LHCN-M2 (cell line): Measurements from ENCODE around the gene CARD18. TPM values are rescaled to one million over a fixed set of nuclear protein-coding genes. Genes with fewer than 3 reads are reported as not detected.
"Not testable (repeated sequence)": the region's sequence is repeated elsewhere in the genome, so short reads cannot be mapped to it uniquely, and the experiment has no call there.

Experiments used
- DNase-seq: peaks from one replicate; pipeline ENCODE4 v3.0.0-alpha.2; 2012; ENCODE audit warnings: low read depth
- total RNA-seq: library from RNA; depleted of rRNA; stranded (reverse); fragments of >200 nt; gene quantifications from 2 replicates; pipeline ENCODE4 v1.2.3, GENCODE V29; 2014

The CARD18 gene
- total RNA-seq, 1 experiment from 2014 or later: not detected

DNA sequence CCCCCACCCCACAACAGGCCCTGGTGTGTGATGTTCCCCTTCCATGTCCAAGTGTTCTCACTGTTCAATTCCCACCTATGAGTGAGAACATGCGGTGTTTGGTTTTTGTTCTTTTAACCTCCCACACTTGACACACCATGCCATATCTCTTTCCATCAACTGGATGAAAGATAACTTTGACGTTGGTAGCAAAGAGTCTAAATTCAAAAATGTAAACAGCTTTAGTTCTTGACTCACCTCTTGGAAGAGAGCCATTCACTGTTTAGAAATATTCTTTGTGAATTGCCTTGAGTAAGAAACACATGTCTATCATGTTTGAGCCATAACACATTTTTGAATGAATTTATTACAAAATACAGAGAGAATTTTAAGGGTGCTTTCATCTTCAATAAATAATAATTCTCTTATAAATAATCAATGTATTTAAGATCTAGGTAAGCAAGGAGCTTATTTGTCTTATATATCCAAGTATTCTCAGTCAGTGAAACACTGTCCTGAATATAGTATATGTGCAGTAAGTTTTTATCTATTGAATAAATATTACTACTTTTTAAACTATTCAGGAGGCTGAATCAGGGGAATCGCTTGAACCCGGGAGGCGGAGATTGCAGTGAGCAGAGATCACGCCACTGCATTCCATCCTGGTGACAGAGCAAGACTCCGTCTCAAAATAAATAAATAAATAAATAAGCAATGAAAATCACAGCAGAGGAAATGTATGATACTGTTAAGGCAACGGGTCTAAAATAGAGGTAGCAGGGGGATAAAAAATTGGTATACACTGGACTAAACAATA, 6.7 kb downstream of the CARD18 start:
- DNase-seq: peak; percentile 72

DNA sequence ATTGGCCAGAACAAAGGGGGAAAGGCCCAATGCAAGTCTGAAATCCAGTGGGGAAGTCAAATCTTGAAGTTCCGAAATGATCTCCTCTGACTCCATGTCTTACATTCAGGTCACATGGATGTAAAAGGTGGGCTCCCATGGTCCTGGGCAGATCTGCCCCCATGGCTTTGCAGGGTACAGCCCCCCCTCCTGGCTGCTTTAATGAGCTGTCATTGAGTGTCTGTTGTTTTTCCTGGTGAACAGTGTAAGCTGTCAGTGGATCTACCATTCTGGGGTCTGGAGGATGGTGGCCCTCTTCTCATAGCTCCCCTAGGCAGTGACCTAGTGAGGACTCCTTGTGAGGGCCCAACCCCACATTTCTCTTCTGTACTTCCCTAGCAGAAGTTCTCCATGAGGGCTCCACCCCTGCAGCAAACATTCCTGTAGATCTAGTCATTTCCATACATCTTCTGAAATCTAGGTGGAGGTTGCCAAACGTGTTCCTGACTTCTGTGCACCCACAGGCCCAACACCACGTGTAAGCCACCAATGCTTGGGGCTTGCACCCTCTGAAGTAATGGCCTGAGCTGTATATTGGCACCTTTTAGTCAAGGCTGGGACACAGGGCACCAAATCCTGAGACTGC, 9.3 kb downstream of the CARD18 start:
- DNase-seq: no peak

DNA sequence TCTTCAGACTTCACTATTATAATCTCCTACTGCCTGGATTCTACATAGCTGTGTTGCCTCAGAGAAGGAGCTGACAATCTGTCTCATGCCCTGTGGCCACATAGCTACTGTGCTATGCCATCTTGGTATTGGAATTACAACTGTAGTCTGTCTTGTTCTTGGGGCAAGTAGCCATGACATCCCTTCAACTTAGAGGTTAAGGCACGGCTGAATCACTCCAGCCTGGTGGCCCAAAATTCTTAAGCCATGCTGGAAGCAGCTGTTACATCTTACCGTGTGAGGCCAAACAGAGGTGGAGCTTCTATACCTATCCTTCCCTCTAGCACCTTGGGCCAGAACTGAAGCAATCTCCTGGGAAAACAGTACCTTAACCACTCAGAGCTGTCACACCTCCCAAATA, 14.8 kb downstream of the CARD18 start:
- DNase-seq: no peak

DNA sequence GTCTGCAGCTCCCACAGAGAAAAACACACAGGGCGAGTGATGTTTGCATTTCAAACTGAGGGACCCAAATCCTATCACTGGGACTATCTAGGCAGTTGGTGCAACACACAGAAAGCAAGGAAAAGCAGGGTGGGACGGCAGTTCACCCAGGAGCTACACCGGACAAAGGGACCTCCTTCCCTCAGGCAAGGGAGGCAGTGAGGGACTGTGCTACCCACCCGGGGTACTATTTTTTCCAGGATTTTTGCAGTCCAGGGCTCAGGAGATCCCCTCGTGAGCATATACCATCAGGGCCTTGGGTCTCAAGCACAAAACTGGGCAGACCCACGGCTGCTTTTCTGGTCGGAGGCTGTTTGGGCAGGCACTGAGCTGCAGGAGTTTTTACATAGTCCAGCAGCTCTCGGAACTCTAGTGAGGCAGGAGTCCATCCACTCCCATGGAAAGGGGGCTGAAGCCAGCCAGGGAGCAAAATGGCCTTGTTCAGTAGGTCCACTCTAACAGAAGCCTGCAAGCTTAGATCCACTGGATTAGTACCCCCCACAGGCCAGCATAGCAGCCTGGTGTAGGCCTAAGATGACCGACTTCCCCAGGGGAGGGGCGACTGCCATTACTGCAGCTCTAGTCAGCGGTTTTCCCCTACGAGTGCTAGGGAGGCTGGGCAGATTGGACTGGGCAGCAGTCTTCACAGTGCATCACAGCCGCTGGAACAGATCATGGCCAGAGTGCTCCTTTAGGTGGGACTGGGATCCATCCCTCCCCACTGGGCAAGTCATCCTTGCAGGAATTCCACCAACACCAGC, 28.2 kb downstream of the CARD18 start:
- DNase-seq: no peak

DNA sequence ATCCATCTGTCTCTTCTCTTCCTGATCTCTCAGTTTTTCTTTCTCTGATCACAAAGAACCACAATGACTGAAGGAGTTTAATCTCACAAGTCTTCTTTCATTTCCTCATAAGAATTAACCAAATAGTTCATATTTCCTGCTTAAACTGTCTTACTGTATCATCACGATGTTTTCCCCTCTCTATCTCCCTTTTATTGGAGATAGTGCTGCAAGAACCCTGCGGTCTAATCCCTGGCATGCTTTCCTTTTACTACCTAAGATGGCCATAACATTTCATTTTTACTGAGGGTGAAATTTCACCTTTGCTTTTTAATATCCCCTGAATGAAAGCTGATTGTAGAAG, 28.9 kb downstream of the CARD18 start:
- DNase-seq: no peak

DNA sequence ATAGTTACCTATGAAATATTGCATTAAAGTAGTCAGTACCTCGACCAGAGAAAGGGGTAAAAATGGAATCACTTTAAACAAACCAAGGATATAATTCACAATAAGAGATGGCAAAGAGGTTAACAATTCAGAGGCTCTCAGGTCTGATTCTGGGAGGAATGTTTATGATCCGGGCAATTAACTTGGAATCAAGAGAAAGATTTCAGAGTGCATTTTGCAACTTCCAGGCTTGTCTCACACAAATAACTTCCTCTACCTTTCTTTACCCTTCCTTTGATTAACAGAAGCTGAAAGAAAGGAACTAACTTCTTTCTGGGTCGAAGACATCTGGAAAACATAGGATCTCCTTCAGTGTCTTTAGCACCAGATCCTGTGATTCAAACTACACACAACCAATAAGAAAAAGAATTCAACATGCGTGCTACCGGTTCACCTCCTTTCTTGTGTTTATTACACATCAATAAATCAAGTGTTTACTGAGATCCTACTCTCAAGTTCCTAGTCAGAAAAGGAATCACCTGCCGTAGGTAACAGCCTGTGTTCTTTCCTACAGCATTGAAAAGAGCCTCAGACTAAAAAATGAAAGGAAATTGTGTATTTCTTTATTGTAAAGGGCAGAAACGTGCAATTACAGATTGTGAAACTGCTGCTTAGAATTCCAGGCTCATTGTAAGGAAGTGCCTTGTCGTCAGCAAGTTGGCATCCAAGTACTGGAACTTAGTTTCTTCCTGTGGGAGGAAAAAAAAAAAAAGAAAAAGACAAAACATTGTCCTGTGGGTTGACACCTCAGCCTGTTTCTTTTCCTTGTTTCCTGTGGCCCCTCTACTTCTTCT, 29.5 kb downstream of the CARD18 start:
- DNase-seq: no peak

DNA sequence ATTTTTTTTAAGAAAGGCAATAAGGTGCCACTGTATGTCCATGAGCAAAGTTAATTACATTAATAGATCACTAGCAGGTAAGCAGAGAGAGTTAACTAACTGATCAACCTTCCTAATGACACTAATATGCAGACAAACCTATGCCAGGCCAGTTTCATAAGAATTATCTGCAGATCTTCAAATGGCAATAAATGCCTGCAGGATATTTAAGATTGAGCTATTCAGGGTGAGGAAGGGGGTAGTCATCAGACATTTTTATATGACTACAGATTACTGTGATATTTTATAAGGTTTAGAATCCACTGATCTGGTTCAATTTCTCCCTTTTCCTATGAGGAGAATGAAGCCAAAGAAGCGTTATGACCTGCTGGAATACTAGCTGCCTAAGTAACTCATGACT, 30.2 kb downstream of the CARD18 start:
- no peak for DNase-seq

DNA sequence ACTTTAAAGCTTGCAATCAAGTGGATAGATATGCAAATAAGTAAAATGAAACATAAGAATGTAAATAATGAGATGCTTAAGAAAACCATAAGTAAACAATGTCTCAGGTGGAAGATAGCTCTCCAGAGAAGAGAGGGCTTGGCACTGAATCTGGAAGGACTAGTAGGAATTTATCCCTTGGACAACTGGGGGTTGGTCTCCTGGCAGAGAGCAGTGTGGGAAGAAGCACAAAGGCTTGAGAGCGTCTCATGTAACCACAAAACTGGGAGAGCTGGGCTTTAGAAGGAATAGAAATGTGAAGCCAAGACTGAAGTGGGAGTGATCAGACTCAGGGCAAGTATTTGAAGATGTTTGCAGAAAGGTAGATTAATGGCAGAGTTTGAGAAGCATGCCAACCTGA, 31.3 kb downstream of the CARD18 start:
- DNase-seq: no peak

DNA sequence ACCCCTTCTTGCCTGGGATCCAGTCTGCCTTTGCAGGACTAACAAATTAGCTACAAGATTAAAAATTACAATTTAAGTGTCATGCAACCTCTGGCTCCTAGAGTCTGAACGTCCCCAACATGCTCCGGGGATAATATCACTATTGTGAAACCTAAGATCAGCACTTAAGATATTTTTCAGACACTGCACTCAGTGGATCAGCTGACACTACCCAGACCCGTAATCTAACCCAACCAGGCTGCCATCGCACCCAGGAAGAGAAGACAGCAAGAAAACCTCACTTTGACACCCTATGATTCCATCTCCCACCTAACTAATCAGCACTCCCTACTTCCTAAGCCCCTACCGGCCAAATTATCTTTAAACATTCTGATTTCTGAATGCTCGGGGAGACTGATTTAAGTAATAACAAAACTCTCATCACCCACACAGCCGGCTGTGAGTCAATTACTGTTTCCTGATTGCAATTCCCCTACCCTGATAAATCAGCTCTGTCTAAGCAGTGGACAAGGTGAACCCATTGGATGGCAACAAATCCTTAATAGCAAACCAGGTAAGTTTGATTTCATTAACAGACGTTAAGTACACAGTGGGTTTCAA, 32.2 kb downstream of the CARD18 start:
- not testable (repeated sequence) for DNase-seq

DNA sequence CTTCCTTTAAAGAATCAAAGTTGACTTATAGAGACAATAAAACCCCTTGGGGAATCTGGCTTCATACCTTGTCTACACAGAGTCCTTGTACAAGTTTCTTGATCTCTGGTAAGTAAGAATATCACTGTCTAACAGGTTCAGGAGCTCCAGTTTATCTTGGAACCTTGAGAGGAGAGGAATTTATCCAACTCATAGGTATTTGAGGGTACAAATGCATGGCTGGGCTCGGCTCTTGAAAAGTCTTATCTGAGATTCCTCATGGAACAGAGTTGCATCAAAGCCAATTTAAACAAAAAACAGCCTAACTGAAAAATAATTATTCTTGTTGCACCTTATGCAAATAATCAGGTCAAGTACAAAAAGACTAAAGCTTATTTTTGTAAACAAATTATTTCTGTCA, 33.4 kb downstream of the CARD18 start:
- DNase-seq: no peak

DNA sequence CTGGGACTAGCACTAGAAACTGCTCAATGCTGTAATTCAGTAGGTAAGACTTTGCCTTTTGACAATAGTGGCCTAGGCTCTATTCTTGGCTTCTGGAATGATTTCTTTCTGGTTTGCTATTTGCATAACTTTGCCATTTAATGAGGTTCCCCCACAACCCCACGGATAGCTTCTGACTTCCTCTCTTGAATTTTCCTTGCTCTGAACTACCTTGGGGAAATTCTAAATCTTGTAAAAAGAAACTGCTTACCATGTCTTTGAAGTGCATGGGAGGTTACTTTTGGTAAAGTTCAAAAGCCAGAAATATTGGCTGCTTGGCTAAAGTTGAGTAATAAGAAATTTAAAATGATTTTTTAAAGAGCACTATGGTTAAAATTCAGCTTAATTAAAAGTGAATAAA, 35.3 kb downstream of the CARD18 start:
- no peak for DNase-seq

DNA sequence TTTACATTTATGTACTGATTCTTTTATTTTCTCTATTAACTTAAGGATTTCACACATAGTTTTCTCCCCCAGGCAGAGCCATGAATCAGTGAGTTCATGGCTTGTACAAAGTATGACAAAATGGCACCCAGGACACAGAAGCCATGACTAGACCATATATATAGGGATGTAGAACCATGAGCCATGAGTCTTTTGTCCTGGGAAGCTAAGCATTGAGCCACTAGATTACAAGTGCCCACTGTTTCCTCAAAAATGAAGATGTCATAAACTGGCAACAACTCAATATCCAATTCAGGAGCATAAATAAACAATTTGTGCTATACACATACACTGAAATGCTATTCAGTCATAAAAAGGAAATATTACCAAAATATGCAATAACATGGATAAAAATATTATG, 36.2 kb downstream of the CARD18 start:
- no peak for DNase-seq

DNA sequence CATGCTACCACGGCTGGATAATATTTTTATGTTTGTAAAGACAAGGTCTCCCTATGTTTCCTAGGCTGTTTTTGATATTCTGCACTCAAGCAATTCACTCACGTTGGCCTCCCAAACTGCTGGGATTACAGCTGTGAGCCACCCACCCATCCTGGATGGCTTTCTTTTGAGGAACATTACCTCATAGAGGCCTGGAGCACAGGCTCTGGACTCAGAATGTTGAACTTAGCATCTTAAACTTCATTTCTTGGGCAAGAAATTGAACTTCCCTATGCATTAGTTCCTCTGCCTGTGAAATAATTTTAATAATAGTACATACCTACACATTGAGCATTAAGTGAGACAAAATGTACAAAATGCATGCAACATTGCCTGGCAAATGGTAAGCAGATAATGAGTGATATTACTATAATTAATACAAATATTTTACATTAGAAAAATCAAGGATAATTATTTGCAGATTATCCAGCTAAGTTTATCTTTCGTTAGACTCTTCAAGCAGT, 37.4 kb downstream of the CARD18 start:
- not testable (repeated sequence) for DNase-seq

DNA sequence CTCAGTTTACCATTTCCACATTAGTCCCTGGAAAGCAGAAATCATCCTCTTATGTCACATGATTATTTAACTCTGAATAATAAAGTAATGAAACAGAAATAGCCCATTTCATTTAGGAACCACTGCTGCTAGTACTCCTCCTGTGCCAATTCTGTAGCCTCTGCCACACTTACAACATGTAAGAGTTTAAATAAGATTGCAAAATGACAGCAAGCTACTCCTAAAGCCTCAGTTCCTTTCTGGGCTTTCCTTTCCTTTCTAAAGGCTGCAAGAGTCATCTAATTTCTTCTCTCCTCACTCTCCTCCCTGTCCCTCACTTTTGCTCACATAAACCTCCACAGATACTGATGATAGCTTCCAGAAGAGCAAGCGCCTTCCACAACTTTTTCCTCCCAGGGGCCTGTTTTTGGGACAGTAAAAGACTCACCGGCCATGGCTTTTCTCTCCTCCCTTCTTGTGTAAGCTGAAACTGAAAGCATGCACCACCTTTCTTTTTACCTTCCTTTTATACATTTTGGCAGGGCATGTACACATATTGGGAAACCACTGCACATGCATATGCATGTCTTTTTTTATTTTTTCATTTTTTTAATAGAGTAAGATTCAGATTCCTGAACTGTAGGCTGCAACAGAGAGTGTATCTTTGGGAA, 38.5 kb downstream of the CARD18 start:
- DNase-seq: no peak

DNA sequence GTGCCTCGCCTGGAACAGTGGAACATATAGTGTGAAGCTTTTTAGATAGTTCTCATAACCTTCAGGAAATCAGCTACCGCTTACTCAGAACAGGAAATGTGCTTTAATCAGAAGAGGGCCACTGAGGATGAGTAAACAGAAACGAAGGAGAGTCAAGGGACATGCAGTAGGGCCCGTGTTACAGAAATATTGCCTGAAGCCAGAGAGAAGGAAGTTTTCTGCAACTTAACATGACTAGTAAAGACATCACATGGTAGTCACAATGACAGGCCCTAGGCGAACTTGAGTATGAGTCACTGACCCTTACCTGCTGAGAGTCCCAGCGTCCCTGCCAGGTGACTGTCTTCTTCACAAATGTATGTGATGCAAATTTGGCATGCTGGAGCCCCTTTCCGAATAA, 39.4 kb downstream of the CARD18 start:
- DNase-seq: no peak

DNA sequence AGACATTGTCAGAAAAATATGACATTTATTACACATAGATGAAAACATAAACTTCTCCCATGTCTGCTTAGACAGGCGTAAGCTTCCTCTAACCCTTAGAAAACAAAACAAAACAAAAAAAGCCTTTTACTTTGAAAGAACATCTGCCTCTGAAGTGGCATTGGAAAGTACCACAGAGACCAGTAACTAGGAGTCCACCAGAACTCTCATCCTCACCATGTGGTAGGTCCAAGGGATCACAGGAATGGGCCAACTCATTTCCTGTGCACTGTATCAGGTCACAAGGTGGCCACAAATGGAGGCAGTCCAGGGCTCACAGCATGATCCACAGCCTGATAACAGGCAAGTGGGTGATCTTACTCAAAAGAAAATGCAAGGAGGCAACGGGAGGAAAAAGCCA, 40.0 kb downstream of the CARD18 start:
- DNase-seq: not testable (repeated sequence)

DNA sequence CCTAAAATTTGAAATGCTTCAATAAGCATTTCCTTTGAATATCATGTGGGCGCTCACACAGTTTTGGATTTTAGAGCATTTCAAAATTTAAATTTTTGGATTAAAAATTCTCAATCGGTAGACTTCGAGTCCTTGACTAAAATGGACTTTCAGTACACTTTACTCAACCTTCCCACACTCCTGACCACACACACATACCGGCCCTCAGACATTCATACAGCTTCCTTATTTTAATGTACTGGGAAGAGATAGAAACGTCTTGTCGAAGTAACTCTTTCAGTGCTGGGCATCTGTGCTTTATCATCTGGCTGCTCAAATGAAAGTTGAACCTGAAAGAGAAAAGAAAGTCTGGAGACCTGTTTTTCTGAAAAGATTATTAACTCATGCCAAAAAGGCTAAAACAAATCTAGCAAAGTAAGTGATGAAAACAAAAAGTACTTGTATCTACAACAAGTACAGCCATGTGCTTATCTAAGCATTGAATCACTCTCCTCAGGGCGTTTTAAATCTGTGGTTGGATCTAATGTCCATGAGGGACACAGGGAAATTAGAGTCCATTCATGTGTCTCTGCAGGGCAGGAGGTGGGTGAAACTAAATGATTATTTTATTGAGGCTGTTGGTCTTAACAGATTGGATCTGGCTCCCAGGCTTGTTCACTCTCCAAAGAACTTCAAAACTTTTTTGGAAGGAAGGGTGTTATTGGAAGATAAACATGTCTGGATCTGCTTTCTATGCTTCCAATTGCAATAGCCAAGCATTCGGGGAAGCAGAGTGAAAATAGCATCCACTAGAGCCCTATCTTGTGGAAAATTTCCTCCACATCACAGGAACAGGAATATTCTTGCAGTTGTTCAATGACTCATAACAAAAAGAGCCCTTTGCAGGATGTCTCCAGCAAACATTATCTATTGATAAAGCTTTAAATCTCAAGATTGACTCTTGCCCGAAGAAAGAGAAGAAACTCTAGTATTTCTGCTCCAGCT, 47.0 kb downstream of the CARD18 start:
- DNase-seq: peak; percentile 29
